Measurements from ENCODE around the gene XRCC1.

The XRCC1 gene

DNA sequence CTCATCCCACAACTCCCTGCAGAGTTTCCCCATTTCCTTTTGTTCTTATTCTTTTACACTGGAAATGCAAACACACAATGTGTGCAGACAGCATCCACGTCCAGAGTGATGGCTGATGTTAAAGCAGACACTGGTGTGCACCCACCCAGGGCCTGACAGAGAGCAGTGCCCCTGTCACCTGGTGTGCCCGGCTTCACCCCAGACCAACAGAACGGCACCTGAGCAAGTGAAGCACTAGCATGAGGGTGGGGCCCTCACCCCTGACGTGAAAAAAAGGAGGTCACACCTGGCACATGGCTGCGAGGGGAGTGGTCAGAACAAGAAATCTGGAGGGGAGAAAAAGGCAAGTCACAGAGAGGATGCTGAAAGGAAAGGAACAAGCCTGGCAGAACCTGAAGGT is 30.1 kb downstream of the XRCC1 start:
- DNase-seq = no peak
- Histone ChIP-seq H3K9ac (ENCODE audit: low read depth, low read length) (no peak overlapping the region), H3K36me3 (ENCODE audit: insufficient read depth, low read length) (peaks cover 64% of the 10 kb centered on the region), H3K4me1 (ENCODE audit: insufficient read depth, low read length) (no peaks in the 10 kb centered on the region), H2AFZ (ENCODE audit: low read depth, low read length) (no peak overlapping the region), H3K9me3 (ENCODE audit: insufficient read depth, low read length, severe bottlenecking) (peaks cover 3% of the 10 kb centered on the region), H3K4me2 (ENCODE audit: insufficient read depth, low read length) (no peak overlapping the region), H3K4me3 (ENCODE audit: low read depth in 1 of 2, low read length in 2 of 2) (no peak overlapping the region), H4K20me1 (ENCODE audit: insufficient read depth, low read length) (no peaks in the 10 kb centered on the region), H3K27ac (ENCODE audit: low read length) (no peak overlapping the region), H3K79me2 (ENCODE audit: insufficient read depth, low read length) (no peaks in the 10 kb centered on the region), H3K27me3 (ENCODE audit: insufficient read depth, low read length, poor library complexity) (no peaks in the 10 kb centered on the region)
- TF ChIP-seq CTCF (IDR thresholded peaks at IDR 0.05; ENCODE audit: borderline replicate concordance, extremely low read depth, low read length, poor library complexity, severe bottlenecking) (no peak), EZH2 (IDR thresholded peaks at IDR 0.05; ENCODE audit: borderline replicate concordance, low read depth, low read length, severe bottlenecking) (no peak)
- ATAC-seq (ENCODE audit: insufficient read depth, low read depth) = no peak

DNA sequence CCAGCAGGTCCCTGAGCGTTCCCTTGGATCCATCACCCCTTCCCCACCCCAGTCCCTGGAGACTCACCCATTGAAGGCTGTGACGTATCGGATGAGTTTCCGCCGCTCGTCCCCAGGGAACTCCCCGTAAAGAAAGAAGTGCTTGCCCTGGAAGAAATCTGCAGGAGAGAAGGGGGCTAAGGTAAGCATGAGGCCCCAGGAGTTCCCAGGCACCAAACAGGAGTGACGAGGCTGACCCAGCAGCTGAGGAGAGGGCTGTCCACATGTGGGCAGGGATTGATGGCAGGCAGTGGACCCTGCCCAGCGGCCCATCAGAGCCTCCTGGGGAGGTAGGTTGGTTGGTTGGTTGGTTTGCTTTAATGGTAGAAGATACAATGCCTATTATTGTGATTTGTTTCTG is 31.2 kb downstream of the XRCC1 start:
- no peaks in the 10 kb centered on the region for H3K27me3 ChIP-seq (ENCODE audit: insufficient read depth, low read length, poor library complexity)
- DNase-seq (no peak), ATAC-seq (ENCODE audit: insufficient read depth, low read depth) (no peak)
- no peaks in the 10 kb centered on the region for H3K79me2 ChIP-seq (ENCODE audit: insufficient read depth, low read length)
- H3K4me2 ChIP-seq (ENCODE audit: insufficient read depth, low read length) = no peak overlapping the region
- H3K4me3 ChIP-seq (ENCODE audit: low read depth in 1 of 2, low read length in 2 of 2) = no peak overlapping the region
- no peak overlapping the region for H2AFZ ChIP-seq (ENCODE audit: low read depth, low read length)
- peaks cover 68% of the 10 kb centered on the region for H3K36me3 ChIP-seq (ENCODE audit: insufficient read depth, low read length)
- H3K4me1 ChIP-seq (ENCODE audit: insufficient read depth, low read length) = no peaks in the 10 kb centered on the region
- no peak overlapping the region for H3K9ac ChIP-seq (ENCODE audit: low read depth, low read length)
- no peak overlapping the region for H3K27ac ChIP-seq (ENCODE audit: low read length)
- H3K9me3 ChIP-seq (ENCODE audit: insufficient read depth, low read length, severe bottlenecking) = peaks cover 7% of the 10 kb centered on the region
- no peak for TF ChIP-seq EZH2 (IDR thresholded peaks at IDR 0.05; ENCODE audit: borderline replicate concordance, low read depth, low read length, severe bottlenecking)
- TF ChIP-seq CTCF (IDR thresholded peaks at IDR 0.05; ENCODE audit: borderline replicate concordance, extremely low read depth, low read length, poor library complexity, severe bottlenecking) = no peak
- no peaks in the 10 kb centered on the region for H4K20me1 ChIP-seq (ENCODE audit: insufficient read depth, low read length)

GRCh38 chr19:43541920-43542650 is 33.2 kb downstream of the XRCC1 start:
- no peak overlapping the region for H3K4me3 ChIP-seq (ENCODE audit: low read depth in 1 of 2, low read length in 2 of 2)
- no peak for DNase-seq
- H3K79me2 ChIP-seq (ENCODE audit: insufficient read depth, low read length) = no peaks in the 10 kb centered on the region
- H4K20me1 ChIP-seq (ENCODE audit: insufficient read depth, low read length) = no peaks in the 10 kb centered on the region
- H3K4me2 ChIP-seq (ENCODE audit: insufficient read depth, low read length) = no peak overlapping the region
- no peak overlapping the region for H2AFZ ChIP-seq (ENCODE audit: low read depth, low read length)
- H3K9me3 ChIP-seq (ENCODE audit: insufficient read depth, low read length, severe bottlenecking) = peaks cover 8% of the 10 kb centered on the region
- H3K27me3 ChIP-seq (ENCODE audit: insufficient read depth, low read length, poor library complexity) = no peaks in the 10 kb centered on the region
- no peak for ATAC-seq (ENCODE audit: insufficient read depth, low read depth)
- no peak for TF ChIP-seq EZH2 (IDR thresholded peaks at IDR 0.05; ENCODE audit: borderline replicate concordance, low read depth, low read length, severe bottlenecking)
- no peak for TF ChIP-seq CTCF (IDR thresholded peaks at IDR 0.05; ENCODE audit: borderline replicate concordance, extremely low read depth, low read length, poor library complexity, severe bottlenecking)
- H3K4me1 ChIP-seq (ENCODE audit: insufficient read depth, low read length) = no peaks in the 10 kb centered on the region
- H3K9ac ChIP-seq (ENCODE audit: low read depth, low read length) = no peak overlapping the region
- no peak overlapping the region for H3K27ac ChIP-seq (ENCODE audit: low read length)
- peaks cover 77% of the 10 kb centered on the region for H3K36me3 ChIP-seq (ENCODE audit: insufficient read depth, low read length)
